Measurements from ENCODE around the gene RACGAP1. TPM values are rescaled to one million over a fixed set of nuclear protein-coding genes. Genes with fewer than 3 reads are reported as not detected.

RACGAP1 gene
- total RNA-seq, 3 donors from 2014 or later: 16.0 to 45.5 (median 34.4) TPM

DNA sequence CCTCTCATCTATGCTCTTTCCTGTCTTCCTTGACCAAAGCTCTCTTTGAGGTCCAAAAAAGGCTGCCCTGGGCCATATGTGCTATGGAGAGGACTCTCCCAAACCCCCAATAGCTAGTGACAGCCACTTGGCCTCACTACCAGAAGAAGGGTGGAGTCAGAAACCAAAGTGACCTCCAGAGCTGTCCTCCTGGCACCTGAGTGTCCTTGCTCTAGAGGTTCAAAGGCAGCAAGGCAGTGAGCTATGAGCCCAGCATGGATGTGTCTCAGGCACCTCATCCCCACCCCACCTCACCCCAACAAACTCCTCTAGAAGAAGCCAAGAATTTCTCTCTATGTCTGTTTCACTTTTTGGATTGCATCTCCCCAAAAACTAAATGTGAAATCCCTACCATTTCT is 67.7 kb downstream of the RACGAP1 start:
- Histone ChIP-seq H3K36me3 (ENCODE audit: low read depth) (no peaks in the 10 kb centered on the region), H3K4me1 (ENCODE audit: low read depth) (no peaks in the 10 kb centered on the region), H3K4me3 (no peak overlapping the region), H3K9me3 (no peaks in the 10 kb centered on the region)
- TF ChIP-seq, protein P1, sequence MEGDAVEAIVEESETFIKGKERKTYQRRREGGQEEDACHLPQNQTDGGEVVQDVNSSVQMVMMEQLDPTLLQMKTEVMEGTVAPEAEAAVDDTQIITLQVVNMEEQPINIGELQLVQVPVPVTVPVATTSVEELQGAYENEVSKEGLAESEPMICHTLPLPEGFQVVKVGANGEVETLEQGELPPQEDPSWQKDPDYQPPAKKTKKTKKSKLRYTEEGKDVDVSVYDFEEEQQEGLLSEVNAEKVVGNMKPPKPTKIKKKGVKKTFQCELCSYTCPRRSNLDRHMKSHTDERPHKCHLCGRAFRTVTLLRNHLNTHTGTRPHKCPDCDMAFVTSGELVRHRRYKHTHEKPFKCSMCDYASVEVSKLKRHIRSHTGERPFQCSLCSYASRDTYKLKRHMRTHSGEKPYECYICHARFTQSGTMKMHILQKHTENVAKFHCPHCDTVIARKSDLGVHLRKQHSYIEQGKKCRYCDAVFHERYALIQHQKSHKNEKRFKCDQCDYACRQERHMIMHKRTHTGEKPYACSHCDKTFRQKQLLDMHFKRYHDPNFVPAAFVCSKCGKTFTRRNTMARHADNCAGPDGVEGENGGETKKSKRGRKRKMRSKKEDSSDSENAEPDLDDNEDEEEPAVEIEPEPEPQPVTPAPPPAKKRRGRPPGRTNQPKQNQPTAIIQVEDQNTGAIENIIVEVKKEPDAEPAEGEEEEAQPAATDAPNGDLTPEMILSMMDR (IDR thresholded peaks at IDR 0.05): no peak
- intact Hi-C loops (cut with DNase I, micrococcal nuclease): no loop called here
- ATAC-seq (no peak), DNase-seq (no peak)

- DNase-seq (no peak), ATAC-seq (no peak)
- H3K4me3 ChIP-seq: no peak overlapping the region
- H3K9me3 ChIP-seq: no peaks in the 10 kb centered on the region
- H3K4me1 ChIP-seq (ENCODE audit: low read depth): no peaks in the 10 kb centered on the region
- intact Hi-C loops (cut with DNase I, micrococcal nuclease): no loop called here
- TF ChIP-seq, protein P1 (IDR thresholded peaks at IDR 0.05): no peak
- no peaks in the 10 kb centered on the region for H3K36me3 ChIP-seq (ENCODE audit: low read depth)
These were observed 68.4 kb downstream of the RACGAP1 start for GRCh38 chr12:49956663-49957569.

DNA sequence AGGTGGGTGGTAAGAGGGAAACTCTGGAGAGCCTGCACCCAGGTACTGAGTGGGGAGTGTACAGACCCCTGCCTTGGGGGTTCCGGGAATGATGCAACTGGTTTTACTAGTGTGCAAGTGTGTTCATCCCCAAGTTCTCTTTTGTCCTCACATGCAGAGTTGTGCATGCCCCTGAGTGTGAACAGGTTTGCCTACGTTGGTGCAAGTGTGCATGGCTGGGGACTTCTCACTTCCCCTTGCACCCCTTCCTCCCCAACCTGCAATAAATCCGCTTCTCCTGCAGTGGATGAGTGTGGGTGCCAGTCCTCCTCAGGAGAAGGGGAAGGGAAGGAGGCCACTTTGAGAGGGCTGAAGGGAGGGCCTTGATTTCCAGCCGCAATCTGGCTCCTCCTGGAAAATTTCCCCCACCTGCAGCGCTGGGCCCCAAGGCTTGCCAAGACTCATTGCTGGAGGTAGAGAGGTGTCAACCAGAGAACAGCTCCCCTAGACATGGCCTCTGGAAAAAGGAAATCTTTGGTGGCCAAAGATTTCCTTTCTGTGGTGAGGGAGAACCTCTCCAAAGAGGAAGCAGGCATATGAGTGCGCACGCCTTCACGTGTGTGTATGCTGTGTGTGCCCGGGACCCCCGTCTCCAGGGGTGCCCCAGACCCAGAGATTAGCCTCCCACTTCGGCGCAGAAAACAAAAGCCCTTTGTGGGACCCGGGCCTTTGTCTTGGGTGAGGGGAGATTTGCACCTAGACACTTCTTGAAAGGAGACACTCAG is 69.2 kb downstream of the RACGAP1 start:
- Histone ChIP-seq H3K36me3 (ENCODE audit: low read depth) (no peaks in the 10 kb centered on the region), H3K4me1 (ENCODE audit: low read depth) (no peaks in the 10 kb centered on the region), H3K9me3 (no peaks in the 10 kb centered on the region), H3K4me3 (no peak overlapping the region)
- no peak for DNase-seq
- TF ChIP-seq, protein P1 (IDR thresholded peaks at IDR 0.05): no peak
- ATAC-seq: no peak
- intact Hi-C loops (cut with DNase I, micrococcal nuclease): no loop called here

- Histone ChIP-seq H3K4me1 (ENCODE audit: low read depth) (no peaks in the 10 kb centered on the region), H3K36me3 (ENCODE audit: low read depth) (no peaks in the 10 kb centered on the region), H3K4me3 (no peak overlapping the region), H3K9me3 (no peaks in the 10 kb centered on the region)
- DNase-seq: no peak
- no peak for ATAC-seq
- TF ChIP-seq, protein P1 (IDR thresholded peaks at IDR 0.05): no peak
- intact Hi-C loops (cut with DNase I, micrococcal nuclease): no loop called here
These were observed 70.1 kb downstream of the RACGAP1 start for GRCh38 chr12:49954863-49955830.
